Endodermal cell (in vitro differentiated cells): Measurements from ENCODE around the gene PACS1. TPM values are rescaled to one million over a fixed set of nuclear protein-coding genes. Genes with fewer than 3 reads are reported as not detected.

Source experiments
- DNase-seq: peaks from one replicate; pipeline ENCODE4 v3.0.0-alpha.2; 2017
- H3K27ac ChIP-seq: 2 replicates; pipeline ENCODE4 v1.5.1; 2013; ENCODE audit warnings: mild to moderate bottlenecking, low read depth, low read length, moderate library complexity
- H3K27me3 ChIP-seq: 2 replicates; pipeline ENCODE4 v1.6.1; 2013; ENCODE audit warnings: mild to moderate bottlenecking, low read length, moderate library complexity; ENCODE audit not compliant: insufficient read depth, control insufficient read depth, poor library complexity, severe bottlenecking
- H3K36me3 ChIP-seq: 2 replicates; pipeline ENCODE4 v1.7.0; 2013; ENCODE audit warnings: mild to moderate bottlenecking, low read length, moderate library complexity; ENCODE audit not compliant: control insufficient read depth, insufficient read depth
- H3K4me1 ChIP-seq: one replicate; pipeline ENCODE4 v1.7.0; 2013; ENCODE audit warnings: low read length; ENCODE audit not compliant: control insufficient read depth, insufficient read depth
- H3K4me3 ChIP-seq: 2 replicates; pipeline ENCODE4 v1.5.1; 2013; ENCODE audit warnings: mild to moderate bottlenecking, low read length, moderate library complexity
- H3K9ac ChIP-seq: 2 replicates; pipeline ENCODE4 v1.6.1; 2013; ENCODE audit warnings: mild to moderate bottlenecking, low read length, moderate library complexity; ENCODE audit not compliant: poor library complexity, severe bottlenecking; ENCODE audit errors: extremely low read depth
- H3K9me3 ChIP-seq: 2 replicates; pipeline ENCODE4 v1.6.1; 2013; ENCODE audit warnings: mild to moderate bottlenecking, low read length, moderate library complexity; ENCODE audit not compliant: control insufficient read depth
- H3K27ac Mint-ChIP-seq: 2 replicates; pipeline ENCODE4 v1.8.0; 2020; ENCODE audit warnings: mixed read lengths
- H3K27me3 Mint-ChIP-seq: 2 replicates; pipeline ENCODE4 v1.8.0; 2021; ENCODE audit warnings: mild to moderate bottlenecking, mixed read lengths; ENCODE audit not compliant: insufficient read depth
- H3K36me3 Mint-ChIP-seq: 2 replicates; pipeline ENCODE4 v1.8.0; 2020; ENCODE audit warnings: low read depth, mixed read lengths
- H3K4me1 Mint-ChIP-seq: 2 replicates; pipeline ENCODE4 v1.8.0; 2020; ENCODE audit warnings: mixed read lengths
- H3K4me3 Mint-ChIP-seq: 2 replicates; pipeline ENCODE4 v1.8.0; 2020; ENCODE audit warnings: mild to moderate bottlenecking, moderate library complexity, mixed read lengths
- H3K9me3 Mint-ChIP-seq: 2 replicates; pipeline ENCODE4 v1.8.0; 2020; ENCODE audit warnings: mild to moderate bottlenecking, mixed read lengths
- CTCF ChIP-seq: fragments of 200-600 bp; sonication (generic); conservative IDR thresholded peaks from 2 replicates; pipeline ENCODE4 v1.5.0; 2021; ENCODE audit warnings: antibody characterized with exemption, mild to moderate bottlenecking
- WGBS, 2 experiments: methylation state at CpG; one replicate each; pipeline versions ENCODE4 v1.1.5 to v1.1.7; 2013; ENCODE audit warnings: missing lambda C conversion rate in 2 of 2, mixed read lengths in 1 of 2; ENCODE audit not compliant: insufficient coverage in 1 of 2, insufficient read length in 1 of 2; 5-methylcytosine and 5-hydroxymethylcytosine counted together
- total RNA-seq, 2 donors: library from RNA; stranded (reverse); fragmentation: NEBNext Ultra II Directional in 1 of 2; extraction: Animal tissue kit (Norgen Biotek cat#: 25700) in 1 of 2; gene quantifications; 2 replicates in 1 of 2; 3 replicates in 1 of 2; pipeline ENCODE4 v1.2.1, GENCODE V29; 2021

Gene PACS1
- total RNA-seq, 2 donors from 2014 or later = 67.0 to 67.1 TPM

GRCh38 chr11:66157182-66157864 is 87.3 kb downstream of the PACS1 start:
- Histone ChIP-seq H3K27me3 (no peaks in the 10 kb centered on the region), H3K9me3 (peaks cover 7% of the 10 kb centered on the region), H3K36me3 (peaks cover 8% of the 10 kb centered on the region), H3K27ac (no peak overlapping the region), H3K4me3 (no peak overlapping the region), H3K4me1 (no peaks in the 10 kb centered on the region), H3K9ac (no peak overlapping the region)
- TF ChIP-seq CTCF = peak; percentile 26
- DNase-seq = no peak
- Mint-ChIP-seq H3K9me3 (peaks cover 5% of the 10 kb centered on the region), H3K4me1 (peaks cover 4% of the 10 kb centered on the region), H3K27me3 (no peaks in the 10 kb centered on the region), H3K36me3 (peaks cover 9% of the 10 kb centered on the region), H3K27ac (peak overlapping the region; percentile 42), H3K4me3 (no peak overlapping the region)

GRCh38 chr11:66158156-66158555 is 88.1 kb downstream of the PACS1 start:
- Mint-ChIP-seq H3K36me3 (peaks cover 3% of the 10 kb centered on the region), H3K27me3 (no peaks in the 10 kb centered on the region), H3K27ac (no peak overlapping the region), H3K4me3 (no peak overlapping the region), H3K4me1 (peaks cover 4% of the 10 kb centered on the region), H3K9me3 (no peaks in the 10 kb centered on the region)
- Histone ChIP-seq H3K9me3 (no peaks in the 10 kb centered on the region), H3K27ac (no peak overlapping the region), H3K36me3 (peaks cover 2% of the 10 kb centered on the region), H3K9ac (no peak overlapping the region), H3K4me3 (no peak overlapping the region), H3K27me3 (no peaks in the 10 kb centered on the region), H3K4me1 (no peaks in the 10 kb centered on the region)
- no peak for TF ChIP-seq CTCF
- 92 to 97% methylated on average over 5 of the region's 5 CpGs for WGBS, 2 experiments
- no peak for DNase-seq

GRCh38 chr11:66159324-66159984 is 89.4 kb downstream of the PACS1 start:
- WGBS, 2 experiments = 96 to 98% methylated on average over 6 to 8 of the region's 8 CpGs
- no peak overlapping the region for H3K27ac ChIP-seq
- Mint-ChIP-seq H3K9me3 (no peaks in the 10 kb centered on the region), H3K27me3 (no peaks in the 10 kb centered on the region), H3K4me3 (no peak overlapping the region), H3K27ac (no peak overlapping the region), H3K4me1 (peaks cover 4% of the 10 kb centered on the region), H3K36me3 (peaks cover 3% of the 10 kb centered on the region)
- DNase-seq = no peak
- no peak overlapping the region for H3K9ac ChIP-seq
- H3K27me3 ChIP-seq = no peaks in the 10 kb centered on the region
- no peak for TF ChIP-seq CTCF
- H3K4me3 ChIP-seq = no peak overlapping the region
- H3K9me3 ChIP-seq = no peaks in the 10 kb centered on the region
- H3K4me1 ChIP-seq = no peaks in the 10 kb centered on the region
- H3K36me3 ChIP-seq = no peaks in the 10 kb centered on the region
